Suprapubic skin (tissue), 4 donors: Measurements from ENCODE around the gene SDHA. TPM values are rescaled to one million over a fixed set of nuclear protein-coding genes. Genes with fewer than 3 reads are reported as not detected.

Source experiments
- DNase-seq, 2 donors: peaks; one replicate each; pipeline ENCODE4 v3.0.0-alpha.2; 2019; ENCODE audit warnings: low spot score in 2 of 2
- H3K27ac ChIP-seq: fragments of 200-600 bp; sonication (generic); one replicate; pipeline ENCODE4 v1.5.1; 2019
- H3K27me3 ChIP-seq: fragments of 200-600 bp; sonication (generic); one replicate; pipeline ENCODE4 v1.5.1; 2019
- H3K36me3 ChIP-seq: fragments of 200-600 bp; sonication (generic); one replicate; pipeline ENCODE4 v1.5.1; 2019
- H3K4me1 ChIP-seq: fragments of 200-600 bp; sonication (generic); one replicate; pipeline ENCODE4 v1.5.1; 2019
- H3K4me3 ChIP-seq: fragments of 200-600 bp; sonication (generic); one replicate; pipeline ENCODE4 v1.5.1; 2019; ENCODE audit warnings: mild to moderate bottlenecking
- H3K9me3 ChIP-seq: fragments of 200-600 bp; sonication (generic); one replicate; pipeline ENCODE4 v1.5.1; 2019
- CTCF ChIP-seq, 2 donors: fragments of 200-600 bp in 1 of 2; fragments of 450-650 bp in 1 of 2; sonication (generic) in 1 of 2; IDR thresholded peaks; one replicate each; pipeline ENCODE4 v1.5.1; 2016 to 2019; ENCODE audit warnings: antibody characterized with exemption in 2 of 2, mild to moderate bottlenecking in 1 of 2, moderate library complexity in 1 of 2
- EP300 ChIP-seq: sonication (generic); formaldehyde crosslinking; IDR thresholded peaks from one replicate; pipeline ENCODE4 v1.6.1; 2017; ENCODE audit warnings: antibody characterized with exemption
- POLR2A ChIP-seq, 2 donors: fragments of 450-650 bp; IDR thresholded peaks; one replicate each; pipeline ENCODE4 v1.6.1; 2017; ENCODE audit warnings: antibody characterized with exemption in 2 of 2, mild to moderate bottlenecking in 2 of 2, moderate library complexity in 2 of 2
- POLR2AphosphoS5 ChIP-seq, 3 donors: sonication (generic); formaldehyde crosslinking; IDR thresholded peaks; one replicate each; pipeline ENCODE4 v1.6.1; 2017; ENCODE audit warnings: antibody characterized with exemption in 3 of 3
- WGBS: methylation state at CpG from one replicate; pipeline ENCODE4 v1.1.5; 2018; 5-methylcytosine and 5-hydroxymethylcytosine counted together
- total RNA-seq, 4 donors: library from RNA; depleted of rRNA; stranded (reverse); fragments of >200 nt; gene quantifications; one replicate each; pipeline ENCODE4 v1.1.0, GENCODE V29; 2016

Gene SDHA
- total RNA-seq, 4 donors from 2014 or later: 51.5 to 80.2 (median 68.7) TPM

DNA sequence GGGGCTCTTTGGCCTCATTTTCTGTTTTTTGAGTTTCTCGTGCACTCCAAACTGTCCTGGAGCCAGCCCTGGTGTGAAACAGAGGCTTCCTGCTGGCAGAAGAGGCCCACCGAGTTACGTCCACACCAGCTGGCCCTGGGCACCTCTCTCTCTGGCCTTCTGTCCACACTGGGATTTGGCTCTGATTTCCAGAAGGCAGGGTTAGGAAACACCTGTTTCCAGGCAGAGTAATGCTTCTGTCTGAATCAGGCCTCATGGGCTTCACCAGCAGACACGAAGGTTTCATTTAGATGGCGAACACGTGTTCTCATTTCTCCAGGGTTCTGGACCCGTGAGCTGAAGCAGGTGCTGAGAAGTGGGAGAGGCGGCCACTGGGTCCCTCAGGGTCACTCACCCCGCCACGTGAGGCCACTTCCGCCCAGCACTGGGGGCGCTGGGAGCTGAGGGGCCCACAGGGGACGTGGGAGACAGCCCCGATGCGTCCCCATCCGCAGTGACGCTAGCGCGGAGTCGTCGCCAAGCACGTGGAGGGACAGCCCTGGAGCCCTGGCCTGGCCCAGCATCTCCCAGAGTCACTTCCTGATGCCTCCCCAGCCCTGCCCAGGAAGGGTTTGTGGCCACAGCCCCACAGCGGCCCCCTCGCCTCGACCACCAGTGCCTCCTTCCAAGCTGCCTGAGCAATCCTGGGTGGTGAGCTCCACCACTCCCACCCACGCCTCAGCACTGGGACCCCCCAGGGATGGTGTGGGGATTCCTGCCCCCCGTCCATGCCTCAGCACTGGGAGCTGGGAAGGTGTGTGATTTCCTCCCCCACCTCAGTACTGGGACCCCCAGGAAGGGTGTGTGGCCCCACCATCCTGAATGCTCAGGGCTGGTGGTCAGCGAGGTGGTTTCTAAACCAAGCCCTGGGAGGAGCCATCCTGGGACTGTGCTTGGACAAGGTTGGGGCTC is 31.8 kb upstream of the SDHA start:
- no peak overlapping the region for H3K4me3 ChIP-seq
- DNase-seq: no peak
- TF ChIP-seq EP300 (no peak), POLR2A (IDR thresholded peaks at IDR 0.05) (no peak), CTCF (IDR thresholded peaks at IDR 0.05) (no peak), POLR2AphosphoS5 (IDR thresholded peaks at IDR 0.05) (no peak)
- peaks cover 16% of the 10 kb centered on the region for H3K4me1 ChIP-seq
- peaks cover 12% of the 10 kb centered on the region for H3K27me3 ChIP-seq
- H3K27ac ChIP-seq: no peak overlapping the region
- H3K9me3 ChIP-seq: no peaks in the 10 kb centered on the region
- 86% methylated on average over 15 of the region's 28 CpGs for WGBS
- H3K36me3 ChIP-seq: no peaks in the 10 kb centered on the region

- H3K27me3 ChIP-seq: peaks cover 14% of the 10 kb centered on the region
- H3K4me1 ChIP-seq: peaks cover 21% of the 10 kb centered on the region
- H3K4me3 ChIP-seq: no peak overlapping the region
- H3K9me3 ChIP-seq: no peaks in the 10 kb centered on the region
- DNase-seq: no peak
- TF ChIP-seq POLR2A (IDR thresholded peaks at IDR 0.05) (no peak), EP300 (no peak), POLR2AphosphoS5 (IDR thresholded peaks at IDR 0.05) (no peak)
- WGBS: 96% methylated on average over 8 of the region's 13 CpGs
- no peak overlapping the region for H3K27ac ChIP-seq
- H3K36me3 ChIP-seq: no peaks in the 10 kb centered on the region
Measured at GRCh38 chr5:187042-187431, 31.1 kb upstream of the SDHA start.

DNA sequence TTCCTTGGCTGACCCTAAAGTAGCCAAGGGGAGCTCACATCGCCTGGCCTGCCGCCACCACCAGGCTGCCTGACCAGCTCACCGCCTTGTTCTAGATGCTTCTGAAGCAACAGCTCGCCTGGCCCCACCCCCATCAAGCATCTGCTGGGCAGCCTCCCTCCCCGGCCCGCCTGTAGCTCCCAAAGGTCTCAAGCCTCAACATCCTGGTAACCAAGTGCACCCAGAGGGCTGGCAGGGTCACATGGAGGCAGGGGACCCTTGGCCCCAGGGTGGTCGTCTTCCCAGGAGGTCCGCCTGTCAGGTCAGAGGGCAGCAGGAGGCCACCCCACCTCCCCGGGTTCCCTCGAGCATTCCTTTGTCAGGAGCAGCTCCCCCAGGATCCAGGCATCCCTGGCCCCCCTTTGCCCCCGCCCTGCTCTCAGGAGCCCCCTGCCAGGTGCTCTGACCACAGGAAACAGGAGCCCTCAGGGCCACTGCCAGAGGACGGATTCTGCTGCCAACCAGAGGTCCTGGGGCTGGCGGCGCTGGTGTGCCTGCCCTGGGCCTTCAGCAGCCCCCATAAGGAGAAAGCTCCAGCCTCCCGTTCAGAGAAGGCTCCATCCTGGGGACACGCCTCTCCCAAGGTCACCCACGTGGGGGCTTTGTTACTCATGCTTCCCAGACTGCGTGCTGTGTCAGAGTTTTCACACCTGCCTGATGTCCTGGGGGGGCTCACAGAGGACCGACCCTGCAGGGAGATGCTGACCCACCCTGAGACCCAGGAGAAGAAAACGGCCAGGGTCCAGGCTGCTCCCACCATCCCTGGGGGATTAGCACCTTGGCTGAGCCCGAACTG is 30.3 kb upstream of the SDHA start:
- H3K27ac ChIP-seq: no peak overlapping the region
- no peaks in the 10 kb centered on the region for H3K9me3 ChIP-seq
- peaks cover 21% of the 10 kb centered on the region for H3K4me1 ChIP-seq
- TF ChIP-seq POLR2AphosphoS5 (IDR thresholded peaks at IDR 0.05) (no peak), POLR2A (IDR thresholded peaks at IDR 0.05) (no peak), EP300 (no peak), CTCF (IDR thresholded peaks at IDR 0.05) (no peak)
- no peak for DNase-seq
- no peaks in the 10 kb centered on the region for H3K36me3 ChIP-seq
- 67% methylated on average over 5 of the region's 21 CpGs for WGBS
- H3K4me3 ChIP-seq: peak overlapping the region; percentile 24
- peaks cover 22% of the 10 kb centered on the region for H3K27me3 ChIP-seq

GRCh38 chr5:188488-189481 is 29.3 kb upstream of the SDHA start:
- H3K27me3 ChIP-seq: peaks cover 23% of the 10 kb centered on the region
- DNase-seq: peak; percentile 91 to 92
- H3K9me3 ChIP-seq: no peaks in the 10 kb centered on the region
- H3K4me3 ChIP-seq: peak overlapping the region; percentile 24
- no peaks in the 10 kb centered on the region for H3K36me3 ChIP-seq
- no peak overlapping the region for H3K27ac ChIP-seq
- WGBS: 46% methylated on average over 10 of the region's 37 CpGs
- peaks cover 21% of the 10 kb centered on the region for H3K4me1 ChIP-seq
- TF ChIP-seq CTCF (IDR thresholded peaks at IDR 0.05) (peak; percentile 85 to 99), EP300 (no peak)

DNA sequence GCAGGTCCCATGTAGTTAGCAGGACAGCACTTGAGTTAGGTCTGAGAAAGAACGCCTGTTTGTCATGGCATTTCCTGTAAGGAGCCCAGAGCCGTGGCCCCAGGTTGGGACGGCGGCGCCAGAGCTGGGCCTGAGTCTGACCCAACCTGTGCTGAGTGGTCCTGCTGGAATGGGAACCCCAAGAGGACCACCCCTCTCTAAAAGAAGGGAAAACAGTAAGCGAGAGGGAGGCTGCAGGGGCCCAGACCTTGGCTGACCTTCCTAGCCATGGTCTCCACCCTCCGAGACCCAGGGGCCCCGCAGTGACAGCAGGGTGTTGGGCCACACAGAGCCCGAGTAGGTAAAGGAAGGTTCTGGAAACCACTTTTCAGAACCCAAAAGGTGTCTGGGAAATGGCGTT is 28.6 kb upstream of the SDHA start:
- no peak overlapping the region for H3K27ac ChIP-seq
- H3K9me3 ChIP-seq: no peaks in the 10 kb centered on the region
- TF ChIP-seq POLR2A (IDR thresholded peaks at IDR 0.05) (no peak), EP300 (no peak), POLR2AphosphoS5 (IDR thresholded peaks at IDR 0.05) (no peak), CTCF (IDR thresholded peaks at IDR 0.05) (no peak)
- peaks cover 21% of the 10 kb centered on the region for H3K4me1 ChIP-seq
- DNase-seq: peak in 1 of 2 donors; percentile 24
- peaks cover 23% of the 10 kb centered on the region for H3K27me3 ChIP-seq
- no peak overlapping the region for H3K4me3 ChIP-seq
- H3K36me3 ChIP-seq: no peaks in the 10 kb centered on the region
- 90% methylated on average over 10 of the region's 10 CpGs for WGBS
